ENCODE results near the gene NOSIP.

The NOSIP gene

GRCh38 chr19:49596407-49596806 lies 16.1 kb upstream of the NOSIP start:
- H3K4me3 ChIP-seq (IDR thresholded peaks at IDR 0.05; ENCODE audit: insufficient read depth, low read depth, low read length), result no peak overlapping the region
- TF ChIP-seq CTCF (conservative IDR thresholded peaks at IDR 0.05; ENCODE audit: low read depth, low read length), result no peak
- peaks cover 18% of the 10 kb centered on the region; the same call in 1 of the 2 replicates for H3K79me2 ChIP-seq (ENCODE audit: insufficient read depth, low read depth)
- no peaks in the 10 kb centered on the region for H3K27me3 ChIP-seq (ENCODE audit: insufficient read depth, low read depth)
- peaks cover 10% of the 10 kb centered on the region for H3K4me1 ChIP-seq (ENCODE audit: low read depth, poor library complexity, severe bottlenecking)
- no peak overlapping the region for H3K4me2 ChIP-seq
- no peaks in the 10 kb centered on the region for H4K20me1 ChIP-seq (ENCODE audit: insufficient read depth)
- H3K9ac ChIP-seq, result no peak overlapping the region
- no peak overlapping the region for H3K27ac ChIP-seq
- peaks cover 6% of the 10 kb centered on the region; the same call in 1 of the 2 replicates for H3K36me3 ChIP-seq (ENCODE audit: insufficient read depth)
- no peak overlapping the region for H2AFZ ChIP-seq (ENCODE audit: low read depth)

DNA sequence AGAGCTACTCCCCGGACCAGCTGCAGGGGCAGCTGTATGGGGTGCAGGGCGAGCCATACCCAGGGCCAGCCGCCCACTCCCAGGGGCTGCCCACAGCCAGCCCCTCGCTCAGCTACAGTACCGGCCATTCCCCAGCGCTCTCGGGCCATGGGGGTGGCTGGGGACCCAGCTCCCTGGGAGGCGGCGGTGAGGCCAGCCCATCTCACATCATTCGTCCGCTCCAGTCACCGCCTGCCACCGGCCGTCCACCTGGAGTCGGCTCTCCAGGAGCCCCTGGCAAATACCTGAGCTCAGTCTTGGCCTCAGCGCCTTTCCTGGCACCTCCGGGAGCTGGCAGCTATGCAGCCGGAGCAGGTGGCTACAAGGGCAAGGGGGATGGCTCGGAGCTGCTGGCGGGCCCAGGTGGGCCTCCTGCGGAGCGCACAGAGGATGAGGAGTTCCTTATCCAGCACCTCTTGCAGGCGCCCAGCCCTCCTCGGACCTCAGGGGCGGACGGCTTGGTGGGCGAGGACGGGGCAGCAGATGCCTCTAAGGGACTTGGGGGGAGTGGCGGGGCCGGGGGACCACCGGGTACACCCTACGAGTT lies 15.6 kb upstream of the NOSIP start:
- Histone ChIP-seq H3K36me3 (ENCODE audit: insufficient read depth) (peaks cover 6% of the 10 kb centered on the region; the same call in 1 of the 2 replicates), H3K79me2 (ENCODE audit: insufficient read depth, low read depth) (peaks cover 18% of the 10 kb centered on the region; the same call in 1 of the 2 replicates), H4K20me1 (ENCODE audit: insufficient read depth) (no peaks in the 10 kb centered on the region), H3K27ac (no peak overlapping the region), H3K4me3 (IDR thresholded peaks at IDR 0.05; ENCODE audit: insufficient read depth, low read depth, low read length) (no peak overlapping the region), H2AFZ (ENCODE audit: low read depth) (no peak overlapping the region), H3K9ac (no peak overlapping the region), H3K4me1 (ENCODE audit: low read depth, poor library complexity, severe bottlenecking) (peaks cover 10% of the 10 kb centered on the region), H3K4me2 (no peak overlapping the region), H3K27me3 (ENCODE audit: insufficient read depth, low read depth) (no peaks in the 10 kb centered on the region)
- no peak for TF ChIP-seq CTCF (conservative IDR thresholded peaks at IDR 0.05; ENCODE audit: low read depth, low read length)

- Histone ChIP-seq H3K9ac (no peak overlapping the region), H3K4me1 (ENCODE audit: low read depth, poor library complexity, severe bottlenecking) (peaks cover 10% of the 10 kb centered on the region), H3K4me2 (no peak overlapping the region), H3K79me2 (ENCODE audit: insufficient read depth, low read depth) (peaks cover 18% of the 10 kb centered on the region; the same call in 1 of the 2 replicates), H3K36me3 (ENCODE audit: insufficient read depth) (peaks cover 6% of the 10 kb centered on the region; the same call in 1 of the 2 replicates), H3K27ac (no peak overlapping the region), H3K4me3 (IDR thresholded peaks at IDR 0.05; ENCODE audit: insufficient read depth, low read depth, low read length) (no peak overlapping the region), H4K20me1 (ENCODE audit: insufficient read depth) (no peaks in the 10 kb centered on the region), H2AFZ (ENCODE audit: low read depth) (no peak overlapping the region), H3K27me3 (ENCODE audit: insufficient read depth, low read depth) (no peaks in the 10 kb centered on the region)
- TF ChIP-seq CTCF (conservative IDR thresholded peaks at IDR 0.05; ENCODE audit: low read depth, low read length), result no peak
Measured at GRCh38 chr19:49594993-49595818, 14.8 kb upstream of the NOSIP start.

DNA sequence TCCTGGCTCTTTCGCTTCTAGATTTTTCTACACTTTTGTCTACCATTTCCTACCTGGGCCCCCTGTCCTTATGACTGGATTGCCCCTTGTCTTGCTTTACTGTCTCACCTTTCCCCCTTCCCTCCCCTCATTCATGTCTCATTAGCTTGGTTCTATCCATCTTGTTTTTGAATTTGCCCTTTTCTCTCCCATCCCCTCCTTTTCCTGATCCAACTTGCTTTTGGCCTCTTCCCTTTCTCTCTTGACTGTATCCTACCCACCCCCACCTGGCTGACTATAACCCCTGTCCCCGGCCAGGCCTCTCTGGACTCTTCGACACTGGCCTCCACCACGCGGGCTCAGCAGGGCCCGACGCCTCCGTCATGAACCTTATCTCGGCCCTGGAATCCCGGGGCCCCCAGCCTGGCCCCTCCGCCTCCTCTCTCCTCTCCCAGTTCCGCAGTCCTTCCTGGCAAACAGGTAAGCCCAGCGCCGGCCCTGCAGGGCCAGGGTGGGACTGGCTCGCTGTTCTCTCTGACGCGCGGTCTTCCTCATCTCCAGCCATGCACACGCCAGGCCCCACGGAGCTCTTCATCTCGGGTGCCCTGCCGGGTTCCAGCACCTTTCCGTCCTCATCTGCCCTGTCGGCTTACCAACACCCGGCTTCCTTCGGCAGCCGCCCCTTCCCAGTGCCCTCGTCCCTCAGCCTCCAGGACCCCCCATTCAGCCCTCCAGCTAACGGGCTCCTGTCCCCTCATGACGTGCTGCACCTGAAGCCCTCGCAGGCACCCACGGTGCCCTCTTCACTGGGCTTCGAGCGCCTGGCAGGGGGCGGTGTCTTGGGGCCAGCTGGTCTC lies 14.0 kb upstream of the NOSIP start:
- no peak for TF ChIP-seq CTCF (conservative IDR thresholded peaks at IDR 0.05; ENCODE audit: low read depth, low read length)
- Histone ChIP-seq H3K36me3 (ENCODE audit: insufficient read depth) (peaks cover 5% of the 10 kb centered on the region; the same call in 1 of the 2 replicates), H3K9ac (no peak overlapping the region), H3K27ac (no peak overlapping the region), H2AFZ (ENCODE audit: low read depth) (no peak overlapping the region), H3K4me2 (no peak overlapping the region), H3K4me1 (ENCODE audit: low read depth, poor library complexity, severe bottlenecking) (peaks cover 13% of the 10 kb centered on the region), H3K4me3 (IDR thresholded peaks at IDR 0.05; ENCODE audit: insufficient read depth, low read depth, low read length) (no peak overlapping the region), H3K27me3 (ENCODE audit: insufficient read depth, low read depth) (no peaks in the 10 kb centered on the region), H3K79me2 (ENCODE audit: insufficient read depth, low read depth) (peaks cover 18% of the 10 kb centered on the region; the same call in 1 of the 2 replicates), H4K20me1 (ENCODE audit: insufficient read depth) (no peaks in the 10 kb centered on the region)

Data from KMS-11 (cell line).